HG02885 (cell line): ENCODE data around the gene CNTNAP1.
"Not testable (repeated sequence)": the region's sequence is repeated elsewhere in the genome, so short reads cannot be mapped to it uniquely, and the experiment has no call there.

Experiments
- ATAC-seq: cut with Tn5 transposase; IDR thresholded peaks from one replicate; pipeline ENCODE4 v1.9.1; 2021; ENCODE audit warnings: mild to moderate bottlenecking; ENCODE audit not compliant: unreplicated experiment, poor library complexity

The CNTNAP1 gene

GRCh38 chr17:42681976-42682721 is at the start of gene CNTNAP1:
Gene CNTNAP1 (plus strand): TSS chr17:42682531. CDS start chr17:42682830, 299 bp downstream.
- no peak for ATAC-seq

- no peak for ATAC-seq
Observed at GRCh38 chr17:42632949-42633444, 49.3 kb upstream of the CNTNAP1 start.

GRCh38 chr17:42639525-42640113 is 42.7 kb upstream of the CNTNAP1 start:
- no peak for ATAC-seq

- ATAC-seq: no peak
Observed at GRCh38 chr17:42640121-42640520, 42.2 kb upstream of the CNTNAP1 start.

- no peak for ATAC-seq
Observed at GRCh38 chr17:42642336-42642735, 40.0 kb upstream of the CNTNAP1 start.

- no peak for ATAC-seq
Observed at GRCh38 chr17:42647778-42648177, 34.6 kb upstream of the CNTNAP1 start.

GRCh38 chr17:42651392-42651791 is 30.9 kb upstream of the CNTNAP1 start:
- no peak for ATAC-seq

GRCh38 chr17:42653179-42654124 is 28.9 kb upstream of the CNTNAP1 start:
- no peak for ATAC-seq

GRCh38 chr17:42655528-42655927 is 26.8 kb upstream of the CNTNAP1 start:
- ATAC-seq: no peak

GRCh38 chr17:42657824-42658588 is 24.3 kb upstream of the CNTNAP1 start:
- no peak for ATAC-seq

GRCh38 chr17:42659079-42659931 is 23.0 kb upstream of the CNTNAP1 start, which contains the start of gene TUBG2:
Gene TUBG2 (plus strand): TSS chr17:42659284. CDS start chr17:42659504, 220 bp downstream.
- ATAC-seq: peak; percentile 71

GRCh38 chr17:42659932-42660274 is 22.4 kb upstream of the CNTNAP1 start:
- ATAC-seq: not testable (repeated sequence)

- ATAC-seq: no peak
Observed at GRCh38 chr17:42660692-42661345, 21.5 kb upstream of the CNTNAP1 start.

GRCh38 chr17:42665581-42666001 is 16.7 kb upstream of the CNTNAP1 start:
- ATAC-seq: no peak

- ATAC-seq: not testable (repeated sequence)
Observed at GRCh38 chr17:42666126-42666525, 16.2 kb upstream of the CNTNAP1 start.

- no peak for ATAC-seq
Observed at GRCh38 chr17:42667088-42667951, 15.0 kb upstream of the CNTNAP1 start.

- no peak for ATAC-seq
Observed at GRCh38 chr17:42669705-42669976, 12.7 kb upstream of the CNTNAP1 start.
